ENCODE data around the gene DAW1. TPM values are rescaled to one million over a fixed set of nuclear protein-coding genes. Genes with fewer than 3 reads are reported as not detected.

The DAW1 gene
- polyA plus RNA-seq, 1 of the 3 experiments (the other 2 are of a cell fraction), result 1.2 TPM

GRCh38 chr2:227932001-227932400 is 60.6 kb downstream of the DAW1 start:
- H4K20me1 ChIP-seq (ENCODE audit: insufficient read depth), result no peaks in the 10 kb centered on the region
- H2AFZ ChIP-seq (ENCODE audit: low read depth), result no peak overlapping the region
- no peak overlapping the region for H3K4me2 ChIP-seq
- no peaks in the 10 kb centered on the region for H3K36me3 ChIP-seq (replicated peaks in 1 of 2; ENCODE audit: control insufficient read depth in 1 of 2, insufficient read depth in 2 of 2, low read length in 1 of 2)
- no peak for TF ChIP-seq GABPA (IDR thresholded peaks at IDR 0.05; ENCODE audit: low read depth)
- TF ChIP-seq NFIC (IDR thresholded peaks at IDR 0.05; ENCODE audit: borderline replicate concordance), result no peak
- TF ChIP-seq, protein P1, sequence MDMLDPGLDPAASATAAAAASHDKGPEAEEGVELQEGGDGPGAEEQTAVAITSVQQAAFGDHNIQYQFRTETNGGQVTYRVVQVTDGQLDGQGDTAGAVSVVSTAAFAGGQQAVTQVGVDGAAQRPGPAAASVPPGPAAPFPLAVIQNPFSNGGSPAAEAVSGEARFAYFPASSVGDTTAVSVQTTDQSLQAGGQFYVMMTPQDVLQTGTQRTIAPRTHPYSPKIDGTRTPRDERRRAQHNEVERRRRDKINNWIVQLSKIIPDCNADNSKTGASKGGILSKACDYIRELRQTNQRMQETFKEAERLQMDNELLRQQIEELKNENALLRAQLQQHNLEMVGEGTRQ (IDR thresholded peaks at IDR 0.05; ENCODE audit: borderline replicate concordance, low read depth, low read length), result no peak
- TF ChIP-seq, protein P2, sequence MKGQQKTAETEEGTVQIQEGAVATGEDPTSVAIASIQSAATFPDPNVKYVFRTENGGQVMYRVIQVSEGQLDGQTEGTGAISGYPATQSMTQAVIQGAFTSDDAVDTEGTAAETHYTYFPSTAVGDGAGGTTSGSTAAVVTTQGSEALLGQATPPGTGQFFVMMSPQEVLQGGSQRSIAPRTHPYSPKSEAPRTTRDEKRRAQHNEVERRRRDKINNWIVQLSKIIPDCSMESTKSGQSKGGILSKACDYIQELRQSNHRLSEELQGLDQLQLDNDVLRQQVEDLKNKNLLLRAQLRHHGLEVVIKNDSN (IDR thresholded peaks at IDR 0.05; ENCODE audit: borderline replicate concordance, low read depth), result no peak
- no peak for TF ChIP-seq RFX5 (IDR thresholded peaks at IDR 0.05; ENCODE audit: low read length)
- no peak for TF ChIP-seq MAX (IDR thresholded peaks at IDR 0.05; ENCODE audit: low read depth)
- TF ChIP-seq EZH2phosphoT487 (IDR thresholded peaks at IDR 0.05; ENCODE audit: borderline replicate concordance, low read depth), result no peak
- TF ChIP-seq, protein P3, sequence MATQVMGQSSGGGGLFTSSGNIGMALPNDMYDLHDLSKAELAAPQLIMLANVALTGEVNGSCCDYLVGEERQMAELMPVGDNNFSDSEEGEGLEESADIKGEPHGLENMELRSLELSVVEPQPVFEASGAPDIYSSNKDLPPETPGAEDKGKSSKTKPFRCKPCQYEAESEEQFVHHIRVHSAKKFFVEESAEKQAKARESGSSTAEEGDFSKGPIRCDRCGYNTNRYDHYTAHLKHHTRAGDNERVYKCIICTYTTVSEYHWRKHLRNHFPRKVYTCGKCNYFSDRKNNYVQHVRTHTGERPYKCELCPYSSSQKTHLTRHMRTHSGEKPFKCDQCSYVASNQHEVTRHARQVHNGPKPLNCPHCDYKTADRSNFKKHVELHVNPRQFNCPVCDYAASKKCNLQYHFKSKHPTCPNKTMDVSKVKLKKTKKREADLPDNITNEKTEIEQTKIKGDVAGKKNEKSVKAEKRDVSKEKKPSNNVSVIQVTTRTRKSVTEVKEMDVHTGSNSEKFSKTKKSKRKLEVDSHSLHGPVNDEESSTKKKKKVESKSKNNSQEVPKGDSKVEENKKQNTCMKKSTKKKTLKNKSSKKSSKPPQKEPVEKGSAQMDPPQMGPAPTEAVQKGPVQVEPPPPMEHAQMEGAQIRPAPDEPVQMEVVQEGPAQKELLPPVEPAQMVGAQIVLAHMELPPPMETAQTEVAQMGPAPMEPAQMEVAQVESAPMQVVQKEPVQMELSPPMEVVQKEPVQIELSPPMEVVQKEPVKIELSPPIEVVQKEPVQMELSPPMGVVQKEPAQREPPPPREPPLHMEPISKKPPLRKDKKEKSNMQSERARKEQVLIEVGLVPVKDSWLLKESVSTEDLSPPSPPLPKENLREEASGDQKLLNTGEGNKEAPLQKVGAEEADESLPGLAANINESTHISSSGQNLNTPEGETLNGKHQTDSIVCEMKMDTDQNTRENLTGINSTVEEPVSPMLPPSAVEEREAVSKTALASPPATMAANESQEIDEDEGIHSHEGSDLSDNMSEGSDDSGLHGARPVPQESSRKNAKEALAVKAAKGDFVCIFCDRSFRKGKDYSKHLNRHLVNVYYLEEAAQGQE (IDR thresholded peaks at IDR 0.05; ENCODE audit: low read depth, low read length), result no peak
- TF ChIP-seq RCOR1 (IDR thresholded peaks at IDR 0.05; ENCODE audit: low read length), result no peak
- no peak for TF ChIP-seq RAD21 (IDR thresholded peaks at IDR 0.05; ENCODE audit: low read length)
- TF ChIP-seq, protein P4, sequence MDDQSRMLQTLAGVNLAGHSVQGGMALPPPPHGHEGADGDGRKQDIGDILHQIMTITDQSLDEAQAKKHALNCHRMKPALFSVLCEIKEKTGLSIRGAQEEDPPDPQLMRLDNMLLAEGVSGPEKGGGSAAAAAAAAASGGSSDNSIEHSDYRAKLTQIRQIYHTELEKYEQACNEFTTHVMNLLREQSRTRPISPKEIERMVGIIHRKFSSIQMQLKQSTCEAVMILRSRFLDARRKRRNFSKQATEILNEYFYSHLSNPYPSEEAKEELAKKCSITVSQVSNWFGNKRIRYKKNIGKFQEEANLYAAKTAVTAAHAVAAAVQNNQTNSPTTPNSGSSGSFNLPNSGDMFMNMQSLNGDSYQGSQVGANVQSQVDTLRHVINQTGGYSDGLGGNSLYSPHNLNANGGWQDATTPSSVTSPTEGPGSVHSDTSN (IDR thresholded peaks at IDR 0.05), result no peak
- no peak for TF ChIP-seq TAF1 (IDR thresholded peaks at IDR 0.05; ENCODE audit: borderline replicate concordance, low read depth, low read length)
- TF ChIP-seq YY1 (IDR thresholded peaks at IDR 0.05; ENCODE audit: low read depth), result no peak
- TF ChIP-seq, protein P5, sequence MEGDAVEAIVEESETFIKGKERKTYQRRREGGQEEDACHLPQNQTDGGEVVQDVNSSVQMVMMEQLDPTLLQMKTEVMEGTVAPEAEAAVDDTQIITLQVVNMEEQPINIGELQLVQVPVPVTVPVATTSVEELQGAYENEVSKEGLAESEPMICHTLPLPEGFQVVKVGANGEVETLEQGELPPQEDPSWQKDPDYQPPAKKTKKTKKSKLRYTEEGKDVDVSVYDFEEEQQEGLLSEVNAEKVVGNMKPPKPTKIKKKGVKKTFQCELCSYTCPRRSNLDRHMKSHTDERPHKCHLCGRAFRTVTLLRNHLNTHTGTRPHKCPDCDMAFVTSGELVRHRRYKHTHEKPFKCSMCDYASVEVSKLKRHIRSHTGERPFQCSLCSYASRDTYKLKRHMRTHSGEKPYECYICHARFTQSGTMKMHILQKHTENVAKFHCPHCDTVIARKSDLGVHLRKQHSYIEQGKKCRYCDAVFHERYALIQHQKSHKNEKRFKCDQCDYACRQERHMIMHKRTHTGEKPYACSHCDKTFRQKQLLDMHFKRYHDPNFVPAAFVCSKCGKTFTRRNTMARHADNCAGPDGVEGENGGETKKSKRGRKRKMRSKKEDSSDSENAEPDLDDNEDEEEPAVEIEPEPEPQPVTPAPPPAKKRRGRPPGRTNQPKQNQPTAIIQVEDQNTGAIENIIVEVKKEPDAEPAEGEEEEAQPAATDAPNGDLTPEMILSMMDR (IDR thresholded peaks at IDR 0.05), result no peak
- no peak for TF ChIP-seq EP300 (IDR thresholded peaks at IDR 0.05; ENCODE audit: borderline replicate concordance in 1 of 2, low read depth in 1 of 2, low read length in 1 of 2)
- TF ChIP-seq JUND (IDR thresholded peaks at IDR 0.05), result no peak
- no peak overlapping the region for H3K9ac ChIP-seq
- no peak for DNase-seq
- 44% methylated on average over 6 of the region's 6 CpGs for WGBS (ENCODE audit: low lambda C conversion rate)
- H3K27ac ChIP-seq (ENCODE audit: low read depth in 2 of 2, low read length in 1 of 2), result no peak overlapping the region
- no peaks in the 10 kb centered on the region for H3K9me3 ChIP-seq
- H3F3A ChIP-seq (replicated peaks; ENCODE audit: insufficient read depth), result no peaks in the 10 kb centered on the region
- no peaks in the 10 kb centered on the region for H3K79me2 ChIP-seq (ENCODE audit: insufficient read depth)
- H3K27me3 ChIP-seq (ENCODE audit: insufficient read depth), result no peaks in the 10 kb centered on the region; the same call in 1 of the 2 replicates
- CTCF ChIA-PET, result interaction anchor here (0.7 to 0.8 kb wide), 2 partner anchors 70 to 726 kb away, joined by 3 read pairs; no protein-coding TSS in a partner anchor
- H3K4me1 ChIP-seq (ENCODE audit: control insufficient read depth in 1 of 2, insufficient read depth in 2 of 2, low read depth in 1 of 2, low read length in 1 of 2), result peaks cover 0 to 13% of the 10 kb centered on the region in 2 experiments; a peak in 1 of 4 replicates
- POLR2A ChIA-PET, result no interaction called here
- H3K9me2 ChIP-seq, result no peaks in the 10 kb centered on the region
- no peak overlapping the region for H3K4me3 ChIP-seq (ENCODE audit: low read depth in 2 of 2, low read length in 1 of 2)

All from SK-N-SH (cell line).